H9 (cell line): Measurements from ENCODE around the gene MYH11. TPM values are rescaled to one million over a fixed set of nuclear protein-coding genes. Genes with fewer than 3 reads are reported as not detected.

Experiments
- DNase-seq: peaks from one replicate; pipeline ENCODE4 v3.0.0-alpha.2; 2017
- H2AFZ ChIP-seq: one replicate; pipeline ENCODE4 v1.6.1; 2013; ENCODE audit warnings: mild to moderate bottlenecking, low read length, control low read depth, moderate library complexity
- H2AK5ac ChIP-seq: 2 replicates; pipeline ENCODE4 v1.6.1; 2013; ENCODE audit warnings: low read length, control low read depth, mixed read lengths; ENCODE audit not compliant: insufficient read length
- H2BK120ac ChIP-seq: one replicate; pipeline ENCODE4 v1.6.1; 2013; ENCODE audit warnings: low read depth, mild to moderate bottlenecking, low read length, control low read depth, inconsistent platforms; ENCODE audit not compliant: poor library complexity, severe bottlenecking
- H2BK12ac ChIP-seq: 2 replicates; pipeline ENCODE4 v1.6.1; 2013; ENCODE audit warnings: low read length, control low read depth, mixed read lengths, low read depth; ENCODE audit not compliant: insufficient read length
- H2BK15ac ChIP-seq: 2 replicates; pipeline ENCODE4 v1.6.1; 2013; ENCODE audit warnings: low read depth, low read length, control low read depth
- H2BK20ac ChIP-seq: one replicate; pipeline ENCODE4 v1.6.1; 2013; ENCODE audit warnings: low read depth, mild to moderate bottlenecking, low read length, control low read depth, inconsistent platforms; ENCODE audit not compliant: poor library complexity, severe bottlenecking
- H2BK5ac ChIP-seq: 2 replicates; pipeline ENCODE4 v1.6.1; 2013; ENCODE audit warnings: low read length, control low read depth, mixed read lengths; ENCODE audit not compliant: insufficient read length
- H3K14ac ChIP-seq: 2 replicates; pipeline ENCODE4 v1.6.1; 2013; ENCODE audit warnings: low read length, control low read depth; ENCODE audit not compliant: insufficient read depth
- H3K18ac ChIP-seq: 2 replicates; pipeline ENCODE4 v1.6.1; 2013; ENCODE audit warnings: low read depth, mild to moderate bottlenecking, mixed read lengths, low read length, control low read depth; ENCODE audit not compliant: insufficient read length
- H3K23ac ChIP-seq: 2 replicates; pipeline ENCODE4 v1.6.1; 2013; ENCODE audit warnings: low read length, control low read depth, mixed read lengths, low read depth; ENCODE audit not compliant: insufficient read length
- H3K23me2 ChIP-seq: 2 replicates; pipeline ENCODE4 v1.6.1; 2013; ENCODE audit warnings: low read depth, mild to moderate bottlenecking, mixed read lengths, low read length, control low read depth; ENCODE audit not compliant: insufficient read length, poor library complexity, severe bottlenecking
- H3K27ac ChIP-seq: 2 replicates; pipeline ENCODE4 v1.5.1; 2013; ENCODE audit warnings: low read length, control low read depth, mixed read lengths, low read depth; ENCODE audit not compliant: insufficient read length
- H3K27me3 ChIP-seq: 2 replicates; pipeline ENCODE4 v1.6.1; 2013; ENCODE audit warnings: low read length, control low read depth, inconsistent platforms; ENCODE audit not compliant: insufficient read depth
- H3K4ac ChIP-seq: 2 replicates; pipeline ENCODE4 v1.6.1; 2013; ENCODE audit warnings: low read depth, mild to moderate bottlenecking, control low read depth, inconsistent platforms, low read length, moderate library complexity
- H3K4me1 ChIP-seq: 2 replicates; pipeline ENCODE4 v1.6.1; 2013; ENCODE audit warnings: low read length, control low read depth, inconsistent platforms; ENCODE audit not compliant: insufficient read depth
- H3K4me2 ChIP-seq: 2 replicates; pipeline ENCODE4 v1.6.1; 2013; ENCODE audit warnings: low read length, control low read depth, mixed read lengths; ENCODE audit not compliant: insufficient read length, insufficient read depth
- H3K56ac ChIP-seq: 2 replicates; pipeline ENCODE4 v1.6.1; 2013; ENCODE audit warnings: low read depth, mild to moderate bottlenecking, mixed read lengths, low read length, control low read depth; ENCODE audit not compliant: insufficient read length
- H3K79me1 ChIP-seq: 2 replicates; pipeline ENCODE4 v1.6.1; 2013; ENCODE audit warnings: low read depth, mild to moderate bottlenecking, moderate library complexity, low read length, control low read depth, inconsistent platforms; ENCODE audit not compliant: insufficient read depth, poor library complexity, severe bottlenecking
- H3K79me2 ChIP-seq: 2 replicates; pipeline ENCODE4 v1.6.1; 2013; ENCODE audit warnings: low read length, control low read depth, inconsistent platforms; ENCODE audit not compliant: insufficient read depth
- H3K9ac ChIP-seq: 2 replicates; pipeline ENCODE4 v1.6.1; 2013; ENCODE audit warnings: low read length, control low read depth, mixed read lengths; ENCODE audit not compliant: insufficient read length; ENCODE audit errors: extremely low read depth
- H3K9me3 ChIP-seq: one replicate; pipeline ENCODE4 v1.6.1; 2013; ENCODE audit warnings: low read depth, low read length, inconsistent platforms; ENCODE audit not compliant: control insufficient read depth
- H3T11ph ChIP-seq: one replicate; pipeline ENCODE4 v1.6.1; 2013; ENCODE audit warnings: mild to moderate bottlenecking, low read length, control low read depth, inconsistent platforms
- H4K20me1 ChIP-seq: one replicate; pipeline ENCODE4 v1.6.1; 2013; ENCODE audit not compliant: control insufficient read depth, insufficient read length, insufficient read depth
- H4K5ac ChIP-seq: 2 replicates; pipeline ENCODE4 v1.6.1; 2013; ENCODE audit warnings: low read depth, mild to moderate bottlenecking, mixed read lengths, low read length, control low read depth; ENCODE audit not compliant: insufficient read length
- H4K8ac ChIP-seq: replicated peaks from 2 replicates; pipeline ENCODE4 v1.6.1; 2013; ENCODE audit warnings: low read length, control low read depth, mixed read lengths, low read depth; ENCODE audit not compliant: insufficient read length
- H4K91ac ChIP-seq: 2 replicates; pipeline ENCODE4 v1.6.1; 2013; ENCODE audit warnings: low read depth, mild to moderate bottlenecking, moderate library complexity, mixed read lengths, low read length, control low read depth; ENCODE audit not compliant: insufficient read length
- H3K27ac Mint-ChIP-seq, 3 experiments: 2 replicates in 2 of 3; 3 replicates in 1 of 3; pipeline ENCODE4 v1.8.0; 2020 to 2021; ENCODE audit warnings: mixed read lengths in 3 of 3, mild to moderate bottlenecking in 1 of 3, moderate library complexity in 1 of 3
- H3K27me3 Mint-ChIP-seq: 2 replicates; pipeline ENCODE4 v1.8.0; 2021; ENCODE audit warnings: low read depth, mild to moderate bottlenecking, moderate library complexity, mixed read lengths
- H3K36me3 Mint-ChIP-seq, 3 experiments: 2 replicates in 2 of 3; 3 replicates in 1 of 3; pipeline ENCODE4 v1.8.0; 2020 to 2021; ENCODE audit warnings: low read depth in 3 of 3, mixed read lengths in 3 of 3; ENCODE audit not compliant: insufficient read depth in 1 of 3
- H3K4me1 Mint-ChIP-seq, 2 experiments: 2 replicates each; pipeline ENCODE4 v1.8.0; 2020; ENCODE audit warnings: mixed read lengths in 2 of 2
- H3K4me3 Mint-ChIP-seq, 2 experiments: 2 replicates in 1 of 2; 3 replicates in 1 of 2; pipeline ENCODE4 v1.8.0; 2020 to 2021; ENCODE audit warnings: mild to moderate bottlenecking in 2 of 2, mixed read lengths in 2 of 2, moderate library complexity in 1 of 2
- H3K9me3 Mint-ChIP-seq, 2 experiments: 2 replicates in 1 of 2; 3 replicates in 1 of 2; pipeline ENCODE4 v1.8.0; 2020; ENCODE audit warnings: mild to moderate bottlenecking in 2 of 2, mixed read lengths in 2 of 2, moderate library complexity in 1 of 2
- whole genome bisulfite sequencing: extraction: QIAGEN DNeasy Blood & Tissue Kit; methylation state at CpG from one replicate; pipeline ENCODE4 v1.1.7; 2013; ENCODE audit warnings: missing lambda C conversion rate, low lambda C conversion rate, mixed read lengths; ENCODE audit not compliant: insufficient read length; ENCODE audit errors: extremely low coverage; 5-methylcytosine and 5-hydroxymethylcytosine counted together
- total RNA-seq: library from RNA; stranded (reverse); gene quantifications from 2 replicates; pipeline ENCODE4 v1.2.1, GENCODE V29; 2021
- TF ChIP-seq, protein P1 (sequence below): fragments of 200-600 bp; sonication (generic); conservative IDR thresholded peaks from 3 replicates; pipeline ENCODE4 v1.8.0; 2021; ENCODE audit warnings: antibody characterized with exemption, mild to moderate bottlenecking

The MYH11 gene
- total RNA-seq, 1 experiment from 2014 or later: 0.42 TPM

DNA sequence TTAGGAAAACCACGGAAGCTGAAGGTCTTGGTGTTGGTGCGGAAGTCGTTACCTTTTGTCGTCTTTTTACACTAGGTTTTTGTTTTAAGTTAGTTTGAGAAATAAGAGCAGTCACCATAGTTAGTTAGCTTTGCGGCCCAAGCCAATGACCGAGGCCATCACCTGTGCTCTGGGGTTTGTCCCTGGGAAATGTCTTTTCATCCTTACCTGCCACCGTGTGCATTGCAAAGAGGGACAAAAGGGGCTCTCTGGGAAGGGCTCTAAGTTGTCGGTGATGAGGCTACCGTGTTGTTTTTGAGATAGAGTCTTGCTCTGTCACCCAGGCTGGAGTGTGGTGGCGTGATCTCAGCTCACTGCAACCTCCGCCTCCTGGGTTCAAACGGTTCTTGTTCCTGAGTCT lies 157.0 kb downstream of the MYH11 start:
- H2AFZ ChIP-seq: no peak overlapping the region
- no peak overlapping the region for H2BK15ac ChIP-seq
- no peak overlapping the region for H2AK5ac ChIP-seq
- no peak overlapping the region for H3K4ac ChIP-seq
- no peak overlapping the region for H4K5ac ChIP-seq
- no peaks in the 10 kb centered on the region for H3K79me2 ChIP-seq
- no peak overlapping the region for H2BK5ac ChIP-seq
- no peaks in the 10 kb centered on the region for H3K27me3 ChIP-seq
- DNase-seq: no peak
- no peaks in the 10 kb centered on the region for H3K79me1 ChIP-seq
- no peak overlapping the region for H3T11ph ChIP-seq
- Mint-ChIP-seq H3K4me3 (no peak overlapping the region), H3K4me1 (peaks cover 2 to 7% of the 10 kb centered on the region in 2 experiments; a peak in 3 of 4 replicates), H3K9me3 (no peaks in the 10 kb centered on the region), H3K27me3 (no peaks in the 10 kb centered on the region), H3K27ac (peak overlapping the region in 1 of 3 experiments; percentile 73; a peak in 1 of 7 replicates), H3K36me3 (peaks cover 15 to 63% (median 41%) of the 10 kb centered on the region in 3 experiments; a peak in 6 of 7 replicates)
- no peak overlapping the region for H2BK20ac ChIP-seq
- no peaks in the 10 kb centered on the region for H3K9me3 ChIP-seq
- no peak overlapping the region for H3K9ac ChIP-seq
- H2BK120ac ChIP-seq: no peak overlapping the region
- H3K4me1 ChIP-seq: no peaks in the 10 kb centered on the region
- H3K27ac ChIP-seq: no peak overlapping the region
- H4K91ac ChIP-seq: no peak overlapping the region
- WGBS: no CpG with 5 or more reads among the region's 12 CpGs
- no peak overlapping the region for H3K4me2 ChIP-seq
- no peak overlapping the region for H3K23ac ChIP-seq
- TF ChIP-seq, protein P1, sequence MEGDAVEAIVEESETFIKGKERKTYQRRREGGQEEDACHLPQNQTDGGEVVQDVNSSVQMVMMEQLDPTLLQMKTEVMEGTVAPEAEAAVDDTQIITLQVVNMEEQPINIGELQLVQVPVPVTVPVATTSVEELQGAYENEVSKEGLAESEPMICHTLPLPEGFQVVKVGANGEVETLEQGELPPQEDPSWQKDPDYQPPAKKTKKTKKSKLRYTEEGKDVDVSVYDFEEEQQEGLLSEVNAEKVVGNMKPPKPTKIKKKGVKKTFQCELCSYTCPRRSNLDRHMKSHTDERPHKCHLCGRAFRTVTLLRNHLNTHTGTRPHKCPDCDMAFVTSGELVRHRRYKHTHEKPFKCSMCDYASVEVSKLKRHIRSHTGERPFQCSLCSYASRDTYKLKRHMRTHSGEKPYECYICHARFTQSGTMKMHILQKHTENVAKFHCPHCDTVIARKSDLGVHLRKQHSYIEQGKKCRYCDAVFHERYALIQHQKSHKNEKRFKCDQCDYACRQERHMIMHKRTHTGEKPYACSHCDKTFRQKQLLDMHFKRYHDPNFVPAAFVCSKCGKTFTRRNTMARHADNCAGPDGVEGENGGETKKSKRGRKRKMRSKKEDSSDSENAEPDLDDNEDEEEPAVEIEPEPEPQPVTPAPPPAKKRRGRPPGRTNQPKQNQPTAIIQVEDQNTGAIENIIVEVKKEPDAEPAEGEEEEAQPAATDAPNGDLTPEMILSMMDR: no peak
- no peak overlapping the region for H4K8ac ChIP-seq
- H3K18ac ChIP-seq: no peak overlapping the region
- H3K23me2 ChIP-seq: no peaks in the 10 kb centered on the region
- H4K20me1 ChIP-seq: no peaks in the 10 kb centered on the region
- H3K56ac ChIP-seq: no peak overlapping the region
- no peak overlapping the region for H2BK12ac ChIP-seq
- no peak overlapping the region for H3K14ac ChIP-seq
